ENCODE data around the gene RABGAP1L.

The RABGAP1L gene

GRCh38 chr1:174276087-174276486 lies 116.8 kb downstream of the RABGAP1L start:
- Histone ChIP-seq H3K36me3 (ENCODE audit: control insufficient read depth, insufficient read depth, low read length) (peaks cover 2% of the 10 kb centered on the region), H3K27me3 (replicated peaks; ENCODE audit: control insufficient read depth, insufficient read depth, low read length) (no peaks in the 10 kb centered on the region), H3K4me3 (replicated peaks; ENCODE audit: low read depth, low read length) (no peak overlapping the region)
- TF ChIP-seq CTCF (IDR thresholded peaks at IDR 0.05; ENCODE audit: insufficient read depth, low read length, poor library complexity, severe bottlenecking) = no peak
- peak; percentile 44 for DNase-seq (ENCODE audit: extremely low read depth, insufficient read length)

GRCh38 chr1:174284052-174284451 lies 124.7 kb downstream of the RABGAP1L start:
- H3K4me3 ChIP-seq (replicated peaks; ENCODE audit: low read depth, low read length) = no peak overlapping the region
- H3K36me3 ChIP-seq (ENCODE audit: control insufficient read depth, insufficient read depth, low read length) = peaks cover 7% of the 10 kb centered on the region
- DNase-seq (ENCODE audit: extremely low read depth, insufficient read length) = no peak
- no peaks in the 10 kb centered on the region for H3K27me3 ChIP-seq (replicated peaks; ENCODE audit: control insufficient read depth, insufficient read depth, low read length)
- no peak for TF ChIP-seq CTCF (IDR thresholded peaks at IDR 0.05; ENCODE audit: insufficient read depth, low read length, poor library complexity, severe bottlenecking)

GRCh38 chr1:174286042-174286441 lies 126.7 kb downstream of the RABGAP1L start:
- peaks cover 16% of the 10 kb centered on the region for H3K36me3 ChIP-seq (ENCODE audit: control insufficient read depth, insufficient read depth, low read length)
- DNase-seq (ENCODE audit: extremely low read depth, insufficient read length) = no peak
- no peak for TF ChIP-seq CTCF (IDR thresholded peaks at IDR 0.05; ENCODE audit: insufficient read depth, low read length, poor library complexity, severe bottlenecking)
- no peaks in the 10 kb centered on the region for H3K27me3 ChIP-seq (replicated peaks; ENCODE audit: control insufficient read depth, insufficient read depth, low read length)
- H3K4me3 ChIP-seq (replicated peaks; ENCODE audit: low read depth, low read length) = no peak overlapping the region

- no peak overlapping the region for H3K4me3 ChIP-seq (replicated peaks; ENCODE audit: low read depth, low read length)
- no peak for DNase-seq (ENCODE audit: extremely low read depth, insufficient read length)
These were observed 130.5 kb downstream of the RABGAP1L start for GRCh38 chr1:174289644-174290310.

GRCh38 chr1:174291059-174291458 lies 131.7 kb downstream of the RABGAP1L start:
- no peak overlapping the region for H3K4me3 ChIP-seq (replicated peaks; ENCODE audit: low read depth, low read length)
- H3K36me3 ChIP-seq (ENCODE audit: control insufficient read depth, insufficient read depth, low read length) = peaks cover 16% of the 10 kb centered on the region
- TF ChIP-seq CTCF (IDR thresholded peaks at IDR 0.05; ENCODE audit: insufficient read depth, low read length, poor library complexity, severe bottlenecking) = no peak
- no peaks in the 10 kb centered on the region for H3K27me3 ChIP-seq (replicated peaks; ENCODE audit: control insufficient read depth, insufficient read depth, low read length)
- no peak for DNase-seq (ENCODE audit: extremely low read depth, insufficient read length)

More at GRCh38 chr1:174289644-174290310, 130.5 kb downstream of the RABGAP1L start:
- H3K27me3 ChIP-seq (replicated peaks; ENCODE audit: control insufficient read depth, insufficient read depth, low read length) = no peaks in the 10 kb centered on the region
- peaks cover 13% of the 10 kb centered on the region for H3K36me3 ChIP-seq (ENCODE audit: control insufficient read depth, insufficient read depth, low read length)
- no peak for TF ChIP-seq CTCF (IDR thresholded peaks at IDR 0.05; ENCODE audit: insufficient read depth, low read length, poor library complexity, severe bottlenecking)

- peaks cover 15% of the 10 kb centered on the region for H3K36me3 ChIP-seq (ENCODE audit: control insufficient read depth, insufficient read depth, low read length)
These were observed 137.0 kb downstream of the RABGAP1L start for GRCh38 chr1:174296309-174296708.

More at GRCh38 chr1:174296309-174296708, 137.0 kb downstream of the RABGAP1L start:
- Histone ChIP-seq H3K4me3 (replicated peaks; ENCODE audit: low read depth, low read length) (no peak overlapping the region), H3K27me3 (replicated peaks; ENCODE audit: control insufficient read depth, insufficient read depth, low read length) (no peaks in the 10 kb centered on the region)
- DNase-seq (ENCODE audit: extremely low read depth, insufficient read length) = no peak
- TF ChIP-seq CTCF (IDR thresholded peaks at IDR 0.05; ENCODE audit: insufficient read depth, low read length, poor library complexity, severe bottlenecking) = no peak

Data from GM06990 (cell line).